ENCODE data around the gene DNAJC15. TPM values are rescaled to one million over a fixed set of nuclear protein-coding genes. Genes with fewer than 3 reads are reported as not detected.

DNAJC15 gene
- total RNA-seq, 2 experiments from 2014 or later, result 2.2 TPM; not detected in 1

DNA sequence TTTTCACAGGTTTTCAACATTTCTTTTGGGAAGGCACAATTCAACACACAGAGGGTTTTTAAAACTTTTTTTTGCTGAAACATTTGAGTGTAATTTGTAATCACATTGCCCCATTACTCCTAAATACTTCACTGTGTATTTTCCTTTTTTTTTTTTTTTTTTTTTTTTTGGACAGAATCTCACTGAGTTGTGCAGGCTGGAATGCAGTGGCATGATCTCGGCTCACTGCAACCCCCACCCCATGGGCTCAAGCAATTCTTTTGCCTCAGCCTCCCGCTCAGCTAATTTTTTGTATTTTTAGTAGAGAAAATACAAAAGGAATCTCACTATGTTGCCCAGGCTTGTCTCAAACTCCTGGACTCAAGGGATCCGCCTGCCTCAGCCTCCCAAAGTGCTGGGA lies 14.8 kb upstream of the DNAJC15 start:
- intact Hi-C loops (cut with micrococcal nuclease; ENCODE audit: unreplicated experiment), result no loop called here
- BruUV-seq (replicated peaks), result no TSS peak
- no peak for DNase-seq (ENCODE audit: low spot score)
- no peaks in the 10 kb centered on the region for H3K9me3 ChIP-seq (ENCODE audit: low read length)
- H2AFZ ChIP-seq (ENCODE audit: low read length), result no peak overlapping the region
- POLR2A ChIA-PET, result interaction anchor here (0.6 kb wide), 1 partner anchor 753 kb away, joined by 3 read pairs; no protein-coding TSS in a partner anchor
- no peaks in the 10 kb centered on the region for H4K20me1 ChIP-seq (ENCODE audit: insufficient read depth, low read length)
- CTCF ChIA-PET (ENCODE audit: unreplicated experiment), result no interaction called here
- H3K4me2 ChIP-seq (ENCODE audit: low read length), result no peak overlapping the region
- no peak overlapping the region for H3K4me3 ChIP-seq (ENCODE audit: low read depth, low read length, poor library complexity, severe bottlenecking)
- H3K27ac ChIP-seq (ENCODE audit: low read depth, low read length, poor library complexity, severe bottlenecking), result no peak overlapping the region
- no peaks in the 10 kb centered on the region for H3K4me1 ChIP-seq (ENCODE audit: insufficient read depth, low read length, poor library complexity, severe bottlenecking)
- TF ChIP-seq EZH2phosphoT487 (IDR thresholded peaks at IDR 0.05; ENCODE audit: borderline replicate concordance, low read depth, low read length), result no peak
- TF ChIP-seq, protein P1, sequence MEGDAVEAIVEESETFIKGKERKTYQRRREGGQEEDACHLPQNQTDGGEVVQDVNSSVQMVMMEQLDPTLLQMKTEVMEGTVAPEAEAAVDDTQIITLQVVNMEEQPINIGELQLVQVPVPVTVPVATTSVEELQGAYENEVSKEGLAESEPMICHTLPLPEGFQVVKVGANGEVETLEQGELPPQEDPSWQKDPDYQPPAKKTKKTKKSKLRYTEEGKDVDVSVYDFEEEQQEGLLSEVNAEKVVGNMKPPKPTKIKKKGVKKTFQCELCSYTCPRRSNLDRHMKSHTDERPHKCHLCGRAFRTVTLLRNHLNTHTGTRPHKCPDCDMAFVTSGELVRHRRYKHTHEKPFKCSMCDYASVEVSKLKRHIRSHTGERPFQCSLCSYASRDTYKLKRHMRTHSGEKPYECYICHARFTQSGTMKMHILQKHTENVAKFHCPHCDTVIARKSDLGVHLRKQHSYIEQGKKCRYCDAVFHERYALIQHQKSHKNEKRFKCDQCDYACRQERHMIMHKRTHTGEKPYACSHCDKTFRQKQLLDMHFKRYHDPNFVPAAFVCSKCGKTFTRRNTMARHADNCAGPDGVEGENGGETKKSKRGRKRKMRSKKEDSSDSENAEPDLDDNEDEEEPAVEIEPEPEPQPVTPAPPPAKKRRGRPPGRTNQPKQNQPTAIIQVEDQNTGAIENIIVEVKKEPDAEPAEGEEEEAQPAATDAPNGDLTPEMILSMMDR (conservative IDR thresholded peaks at IDR 0.05; ENCODE audit: low read length), result no peak
- no peaks in the 10 kb centered on the region for H3K36me3 ChIP-seq (ENCODE audit: insufficient read depth, low read length)
- no peaks in the 10 kb centered on the region for H3K9me2 ChIP-seq (ENCODE audit: insufficient read depth, low read length)
- no peaks in the 10 kb centered on the region for H3K79me2 ChIP-seq (ENCODE audit: insufficient read depth, low read depth, low read length)

DNA sequence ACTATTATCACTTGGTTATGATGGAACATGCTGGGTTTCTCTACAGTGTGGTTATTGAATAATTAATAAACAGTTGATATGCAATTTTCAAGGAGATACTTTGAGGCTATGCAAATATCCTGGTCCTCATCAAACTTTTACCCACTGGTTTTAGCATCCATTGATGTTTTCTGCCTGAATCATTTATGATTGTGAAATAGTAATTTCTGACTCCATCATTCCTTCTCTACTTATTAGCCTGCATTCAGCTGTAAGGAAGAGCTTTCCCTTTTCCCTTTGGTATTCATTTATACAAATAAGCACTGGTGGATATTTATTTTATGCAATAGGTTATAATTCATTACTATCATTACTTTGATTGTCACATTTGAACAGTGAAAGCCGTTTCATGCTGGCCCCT lies 13.9 kb upstream of the DNAJC15 start:
- Histone ChIP-seq H3K79me2 (ENCODE audit: insufficient read depth, low read depth, low read length) (no peaks in the 10 kb centered on the region), H3K9me3 (ENCODE audit: low read length) (no peaks in the 10 kb centered on the region), H3K27ac (ENCODE audit: low read depth, low read length, poor library complexity, severe bottlenecking) (no peak overlapping the region), H3K9me2 (ENCODE audit: insufficient read depth, low read length) (no peaks in the 10 kb centered on the region), H3K4me2 (ENCODE audit: low read length) (no peak overlapping the region), H3K36me3 (ENCODE audit: insufficient read depth, low read length) (no peaks in the 10 kb centered on the region), H4K20me1 (ENCODE audit: insufficient read depth, low read length) (no peaks in the 10 kb centered on the region), H3K4me3 (ENCODE audit: low read depth, low read length, poor library complexity, severe bottlenecking) (no peak overlapping the region), H3K4me1 (ENCODE audit: insufficient read depth, low read length, poor library complexity, severe bottlenecking) (no peaks in the 10 kb centered on the region), H2AFZ (ENCODE audit: low read length) (no peak overlapping the region)
- BruUV-seq (replicated peaks), result no TSS peak
- POLR2A ChIA-PET, result interaction anchor here (0.7 kb wide), 2 partner anchors 298 to 318 kb away, joined by 4 to 7 read pairs; no protein-coding TSS in a partner anchor
- intact Hi-C loops (cut with micrococcal nuclease; ENCODE audit: unreplicated experiment), result no loop called here
- no peak for TF ChIP-seq EZH2phosphoT487 (IDR thresholded peaks at IDR 0.05; ENCODE audit: borderline replicate concordance, low read depth, low read length)
- TF ChIP-seq, protein P1 (conservative IDR thresholded peaks at IDR 0.05; ENCODE audit: low read length), result no peak
- CTCF ChIA-PET (ENCODE audit: unreplicated experiment), result no interaction called here
- DNase-seq (ENCODE audit: low spot score), result no peak

DNA sequence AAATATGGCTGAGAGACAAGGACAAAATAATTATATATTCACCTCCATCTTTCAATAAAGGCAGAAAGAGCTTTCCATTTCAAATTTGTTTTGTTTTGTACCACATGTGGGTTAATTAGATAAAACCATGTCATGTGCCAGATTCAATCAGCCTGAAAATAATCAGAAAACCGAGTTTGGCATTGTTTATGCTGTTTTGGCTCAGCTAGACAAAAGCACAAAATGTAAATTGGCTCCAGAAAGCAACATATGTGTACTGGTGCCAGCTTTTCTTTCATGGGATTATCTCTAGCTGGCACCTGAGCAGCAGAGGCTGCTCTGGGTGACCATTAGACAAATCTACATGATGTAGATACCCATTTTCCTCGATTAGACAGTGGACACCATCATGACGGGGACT lies 9.2 kb upstream of the DNAJC15 start:
- Histone ChIP-seq H3K4me3 (ENCODE audit: low read depth, low read length, poor library complexity, severe bottlenecking) (no peak overlapping the region), H3K27ac (ENCODE audit: low read depth, low read length, poor library complexity, severe bottlenecking) (no peak overlapping the region), H2AFZ (ENCODE audit: low read length) (no peak overlapping the region), H4K20me1 (ENCODE audit: insufficient read depth, low read length) (no peaks in the 10 kb centered on the region), H3K9me2 (ENCODE audit: insufficient read depth, low read length) (no peaks in the 10 kb centered on the region), H3K4me1 (ENCODE audit: insufficient read depth, low read length, poor library complexity, severe bottlenecking) (no peaks in the 10 kb centered on the region), H3K4me2 (ENCODE audit: low read length) (no peak overlapping the region), H3K9me3 (ENCODE audit: low read length) (no peaks in the 10 kb centered on the region), H3K36me3 (ENCODE audit: insufficient read depth, low read length) (no peaks in the 10 kb centered on the region), H3K79me2 (ENCODE audit: insufficient read depth, low read depth, low read length) (no peaks in the 10 kb centered on the region)
- CTCF ChIA-PET (ENCODE audit: unreplicated experiment), result no interaction called here
- TF ChIP-seq, protein P1 (conservative IDR thresholded peaks at IDR 0.05; ENCODE audit: low read length), result no peak
- no peak for TF ChIP-seq EZH2phosphoT487 (IDR thresholded peaks at IDR 0.05; ENCODE audit: borderline replicate concordance, low read depth, low read length)
- intact Hi-C loops (cut with micrococcal nuclease; ENCODE audit: unreplicated experiment), result no loop called here
- no TSS peak for BruUV-seq (replicated peaks)
- POLR2A ChIA-PET, result interaction anchor here (0.6 to 0.7 kb wide), 2 partner anchors 56 to 340 kb away, joined by 3 to 4 read pairs; no protein-coding TSS in a partner anchor
- DNase-seq (ENCODE audit: low spot score), result no peak
